ENCODE data around the gene XXYLT1.

The XXYLT1 gene

DNA sequence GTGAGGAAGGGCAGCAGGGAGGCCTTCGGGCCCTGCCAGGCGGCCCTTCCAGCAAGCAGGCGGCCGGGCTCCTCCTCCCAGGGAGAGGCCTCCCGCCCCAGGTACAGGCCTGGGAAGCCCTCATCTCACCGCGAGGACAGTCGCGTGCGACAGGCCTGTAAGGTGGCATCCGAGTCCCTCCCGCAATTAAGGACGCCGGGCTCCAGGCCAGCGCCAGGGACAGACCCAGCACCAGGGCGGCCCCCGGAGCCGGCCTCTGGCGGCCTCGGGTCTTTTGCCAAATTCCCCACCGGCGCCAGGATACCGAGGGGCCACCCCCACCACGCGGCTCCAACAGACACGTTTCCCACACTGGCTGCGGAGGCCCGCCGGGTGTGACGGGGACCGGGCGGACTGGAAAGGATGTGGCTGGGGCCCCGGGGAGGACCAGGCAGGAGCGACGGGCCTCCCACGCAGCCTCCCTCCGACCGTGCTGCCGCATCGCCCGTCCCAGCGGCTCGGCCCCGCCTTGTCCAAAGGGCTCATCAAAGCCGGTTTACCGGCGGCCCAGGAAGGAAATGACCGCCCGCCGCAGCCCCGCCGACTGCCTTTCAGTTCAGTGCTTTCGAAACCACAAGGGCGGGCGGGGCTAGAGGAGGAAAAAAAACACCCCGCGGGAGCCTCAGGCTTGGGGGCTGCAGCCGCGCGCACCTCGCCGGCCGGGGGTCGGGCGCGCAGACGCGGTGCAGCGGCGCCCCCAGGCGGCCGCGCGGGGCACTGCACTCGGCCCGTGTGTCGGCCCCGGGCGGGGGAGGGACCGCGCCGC, 11.3 kb downstream of the XXYLT1 start:
- H3K4me3 ChIP-seq (ENCODE audit: low read depth, low read length): peak overlapping the region; percentile 50
- H3K27ac ChIP-seq: peak overlapping the region; percentile 89
- peak; percentile 44 for TF ChIP-seq CTCF (IDR thresholded peaks at IDR 0.05; ENCODE audit: low read depth, low read length)
- no peaks in the 10 kb centered on the region for H3K36me3 ChIP-seq
- H3K9me3 ChIP-seq (ENCODE audit: severe bottlenecking): no peaks in the 10 kb centered on the region
- no peaks in the 10 kb centered on the region for H3K27me3 ChIP-seq (ENCODE audit: insufficient read depth, low read depth, severe bottlenecking)
- DNase-seq: peak; percentile 84

- DNase-seq: no peak
- H3K36me3 ChIP-seq: no peaks in the 10 kb centered on the region
- TF ChIP-seq CTCF (IDR thresholded peaks at IDR 0.05; ENCODE audit: low read depth, low read length): no peak
- H3K27ac ChIP-seq: peak overlapping the region; percentile 89
- H3K27me3 ChIP-seq (ENCODE audit: insufficient read depth, low read depth, severe bottlenecking): no peaks in the 10 kb centered on the region
- H3K4me3 ChIP-seq (ENCODE audit: low read depth, low read length): peak overlapping the region; percentile 50
- no peaks in the 10 kb centered on the region for H3K9me3 ChIP-seq (ENCODE audit: severe bottlenecking)
Observed at GRCh38 chr3:195259154-195259474, 11.8 kb downstream of the XXYLT1 start.

- H3K4me3 ChIP-seq (ENCODE audit: low read depth, low read length): no peak overlapping the region
- peak; percentile 36 for DNase-seq
Observed at GRCh38 chr3:195258449-195259153, 12.4 kb downstream of the XXYLT1 start.

GRCh38 chr3:195257454-195258448, 13.2 kb downstream of the XXYLT1 start:
- no peak overlapping the region for H3K27ac ChIP-seq
- H3K27me3 ChIP-seq (ENCODE audit: insufficient read depth, low read depth, severe bottlenecking): no peaks in the 10 kb centered on the region
- no peak for TF ChIP-seq CTCF (IDR thresholded peaks at IDR 0.05; ENCODE audit: low read depth, low read length)
- DNase-seq: no peak
- no peaks in the 10 kb centered on the region for H3K9me3 ChIP-seq (ENCODE audit: severe bottlenecking)
- H3K36me3 ChIP-seq: no peaks in the 10 kb centered on the region
- H3K4me3 ChIP-seq (ENCODE audit: low read depth, low read length): no peak overlapping the region

More at GRCh38 chr3:195258449-195259153, 12.4 kb downstream of the XXYLT1 start:
- H3K27me3 ChIP-seq (ENCODE audit: insufficient read depth, low read depth, severe bottlenecking): no peaks in the 10 kb centered on the region
- no peaks in the 10 kb centered on the region for H3K9me3 ChIP-seq (ENCODE audit: severe bottlenecking)
- no peak for TF ChIP-seq CTCF (IDR thresholded peaks at IDR 0.05; ENCODE audit: low read depth, low read length)
- H3K27ac ChIP-seq: peak overlapping the region; percentile 89
- no peaks in the 10 kb centered on the region for H3K36me3 ChIP-seq

DNA sequence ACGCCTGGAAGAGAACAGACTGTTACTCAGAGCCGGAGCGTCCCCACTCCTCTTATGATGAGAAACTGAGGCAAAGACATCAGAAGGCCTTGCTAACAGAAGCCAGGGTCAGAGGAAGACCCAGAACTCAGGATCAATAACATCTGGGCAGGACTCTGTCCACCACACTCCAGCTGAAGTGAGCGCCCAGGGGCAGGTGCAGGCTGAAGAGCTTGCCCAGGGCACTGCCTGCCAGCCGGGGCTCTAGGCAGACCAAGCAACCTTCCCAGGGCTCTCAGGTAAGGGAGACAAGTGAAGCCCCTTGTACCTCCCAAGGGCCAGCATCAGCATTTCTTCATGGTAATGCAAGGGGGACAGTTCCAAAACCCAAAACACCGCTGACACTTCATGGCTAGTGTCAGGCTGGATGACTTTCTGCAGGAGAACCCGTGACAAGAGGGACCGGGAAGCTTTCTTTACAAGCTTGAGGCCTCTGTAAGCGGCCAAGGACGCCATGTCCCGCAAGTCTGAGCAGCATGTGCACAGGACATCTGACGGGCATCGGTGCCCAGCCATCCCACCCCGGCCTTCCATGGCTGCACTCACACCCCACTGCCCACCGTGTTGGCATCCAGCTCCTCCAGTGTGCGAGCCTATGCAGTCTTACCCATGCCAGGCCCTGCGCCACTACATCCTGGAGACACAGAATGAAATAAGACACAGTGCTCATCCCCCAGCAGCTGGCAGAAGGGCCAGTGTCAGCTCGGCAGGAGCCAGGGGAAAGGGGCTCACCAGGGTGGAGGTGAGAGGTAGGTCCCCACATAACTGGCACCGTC, 14.1 kb downstream of the XXYLT1 start:
- no peaks in the 10 kb centered on the region for H3K36me3 ChIP-seq
- no peak overlapping the region for H3K27ac ChIP-seq
- no peak overlapping the region for H3K4me3 ChIP-seq (ENCODE audit: low read depth, low read length)
- H3K9me3 ChIP-seq (ENCODE audit: severe bottlenecking): no peaks in the 10 kb centered on the region
- no peak for DNase-seq
- no peak for TF ChIP-seq CTCF (IDR thresholded peaks at IDR 0.05; ENCODE audit: low read depth, low read length)
- no peaks in the 10 kb centered on the region for H3K27me3 ChIP-seq (ENCODE audit: insufficient read depth, low read depth, severe bottlenecking)
